ENCODE measurements around the gene PLPPR1.
"Not testable (repeated sequence)": the region's sequence is repeated elsewhere in the genome, so short reads cannot be mapped to it uniquely, and the experiment has no call there.

The PLPPR1 gene

DNA sequence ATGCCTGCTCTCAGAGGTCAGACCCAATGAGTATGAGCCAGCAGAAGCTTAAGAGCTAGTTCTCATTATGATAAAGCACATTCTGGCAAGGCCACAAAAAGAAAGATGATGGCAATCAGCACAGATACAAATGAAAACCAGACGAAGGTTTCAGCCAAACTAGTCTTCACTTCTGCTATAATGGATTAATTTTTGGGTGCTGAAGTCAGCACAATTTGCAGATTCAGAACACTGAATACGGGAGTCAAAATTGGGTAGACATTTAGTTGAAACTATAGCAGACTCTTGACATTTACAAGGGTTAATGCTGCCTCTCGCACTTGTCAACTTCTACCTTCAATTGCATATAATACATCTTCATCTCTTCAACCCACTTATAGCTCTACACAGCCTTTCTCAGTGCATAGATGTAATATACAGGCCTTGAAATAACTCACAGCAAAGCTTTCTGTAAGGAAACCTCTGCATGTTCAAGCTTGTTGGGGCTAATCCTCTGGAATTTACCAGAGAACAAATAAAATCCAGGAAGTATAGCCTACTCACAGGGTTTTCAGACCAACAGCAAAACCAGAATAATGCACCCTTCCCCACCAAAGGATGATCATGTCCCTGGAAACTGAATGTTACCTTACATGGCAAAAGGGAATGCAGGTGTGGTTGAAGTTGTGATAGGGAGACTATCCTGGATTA is 279.1 kb downstream of the PLPPR1 start:
- no peak for DNase-seq

DNA sequence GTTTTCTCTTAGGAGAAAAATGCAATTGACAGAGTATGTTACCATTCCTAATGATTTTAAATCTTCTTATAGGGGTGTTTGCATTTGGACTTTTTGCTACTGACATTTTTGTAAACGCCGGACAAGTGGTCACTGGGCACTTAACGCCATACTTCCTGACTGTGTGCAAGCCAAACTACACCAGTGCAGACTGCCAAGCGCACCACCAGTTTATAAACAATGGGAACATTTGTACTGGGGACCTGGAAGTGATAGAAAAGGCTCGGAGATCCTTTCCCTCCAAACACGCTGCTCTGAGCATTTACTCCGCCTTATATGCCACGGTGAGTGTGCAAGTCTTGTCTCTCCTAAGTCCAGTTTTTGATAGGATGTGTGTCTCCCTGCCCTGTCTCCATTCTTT is 280.6 kb downstream of the PLPPR1 start:
- no peak for DNase-seq

DNA sequence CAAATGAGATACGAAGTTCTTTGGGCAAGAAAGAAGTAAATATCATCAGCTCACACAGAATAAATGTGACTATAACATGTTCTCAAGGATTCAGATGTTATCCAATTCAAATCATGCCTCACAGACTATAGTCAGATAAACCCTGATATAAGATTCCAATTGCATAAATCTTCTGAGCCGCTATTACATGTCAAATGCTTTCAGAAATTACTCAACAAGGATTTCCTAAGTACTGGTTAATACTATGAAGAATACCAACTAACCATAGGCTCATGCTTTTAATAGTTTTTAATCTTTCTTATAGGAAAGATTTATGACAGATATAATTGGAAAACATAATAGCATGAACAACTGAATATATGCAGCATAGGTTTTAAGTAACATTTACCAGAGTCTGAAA is 282.7 kb downstream of the PLPPR1 start:
- no peak for DNase-seq

DNA sequence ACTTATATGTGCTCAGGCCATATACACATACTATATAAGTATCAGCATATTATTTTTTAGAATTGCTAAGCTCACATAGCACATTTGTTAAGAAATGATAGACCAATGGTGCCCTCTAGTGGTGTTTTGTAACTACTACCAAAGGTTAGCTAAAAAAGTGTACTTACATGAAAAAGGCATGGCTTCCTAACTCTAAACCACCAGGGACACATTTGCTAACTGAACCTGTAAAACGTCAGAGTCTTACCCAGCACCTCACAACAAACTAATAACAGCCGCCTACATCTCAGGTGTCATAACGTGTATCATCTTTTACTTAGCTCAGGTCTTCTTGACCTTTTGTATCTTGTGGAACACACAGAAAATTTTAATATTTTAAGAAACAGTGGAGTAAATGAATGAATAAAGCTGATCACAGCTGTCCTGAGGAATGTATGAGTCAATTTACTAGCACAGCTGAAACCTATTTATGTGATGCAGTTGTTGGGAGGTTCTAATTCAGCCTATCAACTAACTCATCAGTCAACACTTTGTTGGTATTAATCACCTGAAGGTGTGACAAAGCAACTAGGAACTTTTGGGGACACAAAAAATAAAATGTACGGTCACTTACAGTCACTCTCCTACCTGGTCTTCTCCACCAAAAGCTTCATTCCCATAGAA is 283.4 kb downstream of the PLPPR1 start:
- peak; percentile 86 for DNase-seq

DNA sequence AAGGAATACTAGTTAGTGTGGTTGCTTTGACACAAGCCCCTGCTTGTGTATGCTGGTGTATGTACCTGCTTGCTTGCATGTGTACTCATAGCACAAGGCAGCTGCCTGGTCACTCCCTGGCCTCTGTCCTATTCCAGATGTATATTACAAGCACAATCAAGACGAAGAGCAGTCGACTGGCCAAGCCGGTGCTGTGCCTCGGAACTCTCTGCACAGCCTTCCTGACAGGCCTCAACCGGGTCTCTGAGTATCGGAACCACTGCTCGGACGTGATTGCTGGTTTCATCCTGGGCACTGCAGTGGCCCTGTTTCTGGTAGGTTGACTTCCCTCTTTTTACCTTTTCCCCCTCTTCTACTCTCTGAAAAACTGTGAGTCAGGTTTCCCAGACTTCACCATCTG is 284.1 kb downstream of the PLPPR1 start:
- DNase-seq: no peak

DNA sequence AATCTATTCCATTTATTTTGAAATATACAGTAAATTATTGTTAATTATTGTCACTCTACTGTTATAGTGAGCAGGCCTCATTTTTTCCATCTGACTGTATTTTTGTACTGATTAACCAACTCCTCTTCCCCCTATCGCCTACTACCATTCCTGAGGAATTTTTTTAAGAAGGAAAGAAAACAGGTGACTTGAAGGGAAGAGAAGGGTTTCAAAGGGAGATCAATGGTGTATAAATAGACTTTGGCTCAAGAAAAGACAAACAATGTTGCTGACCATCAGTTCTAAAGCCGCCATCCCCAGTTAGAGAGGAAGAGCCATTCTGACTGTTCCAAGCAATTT is 286.6 kb downstream of the PLPPR1 start:
- no peak for DNase-seq

DNA sequence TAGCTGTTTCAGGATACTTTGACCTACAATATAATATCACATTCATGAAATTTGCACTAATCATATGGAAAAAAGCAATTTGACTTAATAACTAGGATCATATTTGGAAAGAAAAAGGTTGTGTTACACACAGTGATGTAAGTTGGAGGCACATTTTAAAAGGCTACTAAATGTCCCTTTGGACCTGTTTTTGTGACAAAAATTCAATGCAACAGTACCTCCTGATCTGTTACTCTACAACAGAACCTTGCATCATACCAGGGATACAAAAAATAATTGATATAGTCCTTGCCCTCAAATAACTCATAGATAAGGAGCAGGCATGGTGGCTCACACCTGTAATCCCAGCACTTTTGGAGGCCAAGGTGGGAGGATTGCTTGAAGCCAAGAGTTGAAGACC is 289.2 kb downstream of the PLPPR1 start:
- DNase-seq: no peak

DNA sequence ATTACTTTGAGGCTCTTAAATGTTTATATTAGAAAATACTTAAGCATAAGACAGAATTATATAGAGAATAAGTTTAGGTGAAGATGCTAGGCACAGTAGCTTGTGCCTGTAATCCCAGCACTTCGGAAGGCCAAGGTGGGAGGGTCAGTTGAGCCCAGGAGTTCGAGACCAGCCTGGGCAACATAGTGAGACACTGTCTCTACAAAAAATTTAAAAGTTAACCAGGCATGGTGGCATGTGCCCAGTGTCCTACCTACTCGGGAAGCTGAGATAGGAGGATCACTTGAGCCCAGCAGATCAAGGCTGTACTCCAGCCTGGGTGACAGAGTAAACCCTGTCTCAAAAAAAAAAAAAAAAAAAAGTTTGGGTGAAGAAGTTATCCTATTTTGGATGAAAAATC is 294.6 kb downstream of the PLPPR1 start:
- no peak for DNase-seq

DNA sequence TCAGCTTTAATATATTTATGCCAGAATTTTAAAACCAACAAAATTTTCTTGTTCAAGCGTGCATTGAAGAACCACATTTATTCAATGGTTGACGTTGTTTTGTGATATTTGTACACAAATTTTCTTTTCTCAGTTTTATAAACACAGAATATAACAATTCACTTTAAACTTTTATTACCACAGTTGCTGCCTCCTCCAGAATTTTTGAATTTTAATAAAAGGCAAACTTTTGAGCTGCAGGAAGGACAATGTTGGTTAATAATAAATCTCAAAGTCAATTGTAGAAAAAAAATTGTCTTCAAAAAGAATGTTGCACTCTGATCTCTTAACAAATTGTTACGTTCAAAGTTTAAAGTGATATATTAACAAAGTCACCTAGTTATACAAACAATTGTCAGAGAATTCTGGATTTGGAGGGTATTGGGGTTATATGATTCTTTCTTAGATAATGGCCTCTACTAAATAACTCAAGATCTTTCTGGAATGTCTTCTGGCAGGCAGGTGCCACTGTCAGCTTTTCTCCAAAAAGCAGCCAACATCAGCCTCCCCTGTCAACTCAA is 295.8 kb downstream of the PLPPR1 start:
- DNase-seq: no peak

DNA sequence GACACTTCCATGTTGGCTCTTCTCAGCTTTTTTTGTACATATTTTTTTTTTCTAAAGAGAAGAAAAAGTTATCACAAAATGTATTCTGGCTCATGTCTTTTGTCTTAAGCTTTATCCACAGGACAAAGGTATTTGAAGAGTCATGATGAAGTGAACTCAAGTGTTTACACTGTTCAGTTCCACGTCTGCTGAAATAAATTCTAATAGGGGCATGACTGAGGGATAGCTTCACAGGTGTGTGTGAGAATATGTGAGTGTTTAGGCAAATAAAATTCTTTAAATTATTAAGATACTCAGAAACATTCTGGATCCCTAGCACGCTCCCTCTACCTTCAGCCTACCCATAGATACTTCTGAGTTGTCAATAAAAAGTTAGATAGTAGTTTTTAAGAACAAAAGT is 296.5 kb downstream of the PLPPR1 start:
- DNase-seq: no peak

DNA sequence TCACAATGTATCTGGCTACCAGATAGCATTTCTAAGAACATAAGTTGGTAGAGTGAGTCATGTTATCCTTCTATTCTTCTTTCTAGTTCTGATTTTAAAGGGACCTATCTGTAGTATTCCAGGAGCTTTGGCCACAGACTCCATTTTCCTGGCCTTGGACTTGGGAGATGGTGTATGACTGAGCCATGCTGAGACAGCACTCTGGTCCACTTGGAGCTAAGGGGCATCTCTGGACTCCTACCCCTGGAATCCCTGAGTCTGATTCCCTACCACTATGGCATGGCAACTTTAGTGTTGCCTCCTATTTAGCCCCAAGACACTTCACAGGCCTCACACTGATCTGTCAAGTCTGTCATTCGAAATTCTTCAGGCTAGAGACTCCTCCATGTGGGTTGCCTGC is 297.5 kb downstream of the PLPPR1 start:
- DNase-seq: peak; percentile 41

DNA sequence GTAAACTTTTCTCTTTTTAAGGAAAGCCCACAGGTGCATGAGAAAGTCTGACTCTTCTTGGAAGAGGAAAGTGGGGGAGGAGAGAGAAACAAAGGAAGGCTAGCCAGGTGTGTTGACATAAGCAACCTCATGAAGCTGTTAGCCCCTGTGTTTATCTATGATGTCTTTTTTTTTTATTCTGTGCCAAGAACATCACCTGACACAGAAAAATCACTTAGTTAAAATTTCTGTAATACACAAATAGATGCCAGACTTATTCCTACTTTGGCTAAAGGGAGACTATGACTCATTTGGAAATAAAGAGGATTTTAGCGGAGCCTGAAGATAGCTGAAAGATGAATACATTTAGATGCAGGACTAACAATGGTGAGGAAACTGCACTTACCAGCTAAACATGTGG is 298.0 kb downstream of the PLPPR1 start:
- DNase-seq: peak; percentile 48

DNA sequence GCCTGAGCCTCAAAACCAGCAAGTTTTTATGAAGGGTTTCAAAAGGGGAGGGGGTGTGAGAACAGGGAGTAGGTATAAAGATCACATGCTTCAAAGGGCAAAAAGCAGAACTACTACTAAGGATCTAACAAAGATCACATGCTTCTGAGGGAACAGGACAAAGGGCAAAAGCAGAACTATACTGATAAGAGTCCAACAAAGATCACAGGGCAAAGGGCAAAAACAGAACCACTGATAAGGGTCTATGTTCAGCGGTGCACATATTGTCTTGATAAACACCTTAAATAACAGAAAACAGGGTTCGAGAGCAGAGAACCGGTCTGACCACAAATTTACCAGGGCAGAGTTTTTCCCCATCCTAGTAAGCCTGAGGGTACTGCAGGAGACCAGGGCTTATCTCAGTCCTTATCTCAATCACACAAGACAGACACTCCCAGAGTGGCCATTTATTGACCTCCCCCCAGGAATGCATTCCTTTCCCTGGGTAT is 298.9 kb downstream of the PLPPR1 start:
- not testable (repeated sequence) for DNase-seq

DNA sequence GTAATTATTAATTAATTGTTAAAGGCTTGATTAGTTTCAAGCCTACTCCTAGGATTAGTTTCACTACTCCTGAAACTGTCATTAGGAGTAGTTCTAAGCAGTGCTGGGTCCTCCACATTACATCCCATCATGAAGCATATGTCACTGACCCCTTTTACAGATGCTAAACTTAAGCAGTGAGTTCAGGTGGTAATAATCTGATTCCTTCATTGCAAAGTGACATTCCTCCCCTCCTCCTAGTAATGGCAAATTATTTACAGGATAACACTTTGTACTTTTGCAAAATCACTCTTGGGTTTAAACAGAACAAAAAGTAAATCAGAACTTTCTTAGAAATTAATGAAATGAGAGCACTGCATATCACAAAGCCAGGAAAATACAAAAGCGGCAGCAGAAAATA is 303.8 kb downstream of the PLPPR1 start:
- no peak for DNase-seq

DNA sequence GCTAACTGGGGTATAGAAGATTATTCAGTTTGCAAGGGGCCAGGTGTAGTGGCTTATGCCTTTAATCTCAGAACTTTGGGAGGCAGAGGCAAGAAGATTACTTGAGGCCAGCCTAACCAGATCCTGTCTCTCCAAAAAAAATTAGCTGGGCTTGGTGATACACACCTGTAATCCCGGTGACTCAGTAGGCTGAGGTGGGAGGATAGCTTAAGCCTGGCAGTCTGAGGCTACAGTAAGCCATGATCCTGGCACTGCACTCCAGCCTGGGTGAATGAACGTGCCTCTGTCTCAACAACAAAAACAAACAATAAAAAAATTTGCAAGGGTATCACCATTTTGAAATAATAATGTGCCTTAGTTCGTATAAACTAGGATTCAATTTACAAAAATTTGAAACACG is 305.0 kb downstream of the PLPPR1 start:
- DNase-seq: no peak

DNA sequence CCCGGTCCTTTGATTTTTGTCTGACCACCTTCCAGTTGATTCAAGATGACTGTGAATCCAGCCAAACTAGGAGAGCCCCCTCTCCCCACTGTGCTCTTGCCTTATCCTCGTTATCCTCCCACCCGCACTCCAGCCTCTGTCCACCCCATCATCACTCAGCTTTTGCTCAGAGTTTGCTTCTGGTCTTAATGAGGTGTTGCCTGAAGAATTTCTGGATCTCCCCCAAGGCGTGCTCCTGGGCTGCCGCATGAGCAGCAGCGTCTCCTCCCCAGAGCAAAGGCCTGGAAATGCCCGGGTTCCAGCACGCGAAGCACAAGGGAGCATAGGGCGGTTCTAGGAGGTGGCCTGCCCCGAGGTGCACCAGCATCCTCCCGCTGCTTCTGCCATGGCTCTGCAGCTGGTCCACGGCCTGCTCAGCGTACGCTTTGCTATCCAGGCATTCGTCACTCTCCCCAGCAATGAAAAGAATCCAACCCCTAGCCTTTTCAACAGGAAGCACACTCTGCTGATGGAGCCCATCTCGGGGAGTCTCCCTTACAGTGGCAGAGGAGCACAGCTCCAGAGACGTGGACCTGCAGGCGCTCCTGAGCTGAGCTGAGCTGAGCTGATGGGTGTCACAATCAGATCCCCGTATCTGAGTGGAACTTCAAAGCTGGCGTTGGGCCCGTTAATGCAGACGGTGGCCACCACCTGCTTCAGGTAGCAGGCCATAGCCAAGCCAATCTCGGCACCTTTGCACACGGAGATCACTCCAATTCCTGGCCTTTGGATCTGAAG is 305.6 kb downstream of the PLPPR1 start:
- DNase-seq: no peak

DNA sequence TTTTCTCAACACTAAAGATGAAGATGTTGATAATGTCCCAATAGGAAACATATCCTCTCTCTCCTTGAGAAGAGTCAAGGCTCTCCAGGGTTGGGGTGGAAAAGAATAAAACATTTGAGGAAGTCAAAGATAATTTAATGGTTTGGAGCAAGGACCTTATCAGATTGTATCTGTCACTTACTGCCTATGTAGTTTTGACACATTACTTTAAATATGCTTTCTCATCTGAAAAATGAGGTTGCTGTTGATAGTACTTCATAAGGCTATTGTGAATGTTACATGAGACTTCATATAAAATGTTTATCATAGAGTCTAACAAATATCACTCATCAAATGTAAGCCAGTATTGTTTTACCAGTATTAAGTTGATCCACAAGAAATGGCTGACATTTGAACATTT is 307.6 kb downstream of the PLPPR1 start:
- no peak for DNase-seq

DNA sequence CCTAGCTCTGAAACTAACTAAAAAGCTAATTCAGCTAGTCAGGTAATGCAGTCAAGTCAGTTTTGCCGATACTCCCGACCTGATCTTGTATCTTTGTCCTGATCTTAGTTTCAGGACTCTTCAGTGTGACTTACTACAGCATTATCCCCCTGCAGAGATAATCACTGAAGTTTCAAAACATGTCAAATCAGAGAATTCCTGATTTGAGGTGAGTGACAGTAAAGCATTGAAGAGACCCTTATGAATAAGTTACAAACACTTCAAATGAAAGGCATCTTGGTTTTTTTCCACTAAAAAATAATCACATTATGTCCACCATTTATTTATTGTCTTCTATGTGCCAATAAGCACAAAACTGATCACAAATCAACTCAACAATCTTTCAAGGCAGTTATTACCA is 308.7 kb downstream of the PLPPR1 start:
- no peak for DNase-seq

DNA sequence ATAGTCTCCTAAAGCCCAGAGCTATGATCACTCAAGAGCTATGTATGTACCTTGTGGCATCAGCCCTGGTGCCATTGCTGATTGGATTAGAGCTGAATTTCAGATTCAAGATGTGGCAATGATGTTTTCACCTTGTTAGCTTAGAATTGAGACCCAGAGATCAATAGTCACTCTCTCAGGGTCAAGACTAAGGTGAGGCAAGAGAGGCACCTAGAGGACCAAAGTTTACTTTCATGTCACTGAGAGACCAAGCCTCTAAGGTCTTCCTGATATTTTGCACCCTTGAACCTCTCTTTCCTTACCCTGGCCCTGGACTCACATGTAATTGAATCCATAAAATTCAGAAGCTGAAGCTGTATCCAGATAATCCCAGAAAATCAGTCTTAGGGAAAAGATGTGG is 313.4 kb downstream of the PLPPR1 start:
- DNase-seq: no peak

DNA sequence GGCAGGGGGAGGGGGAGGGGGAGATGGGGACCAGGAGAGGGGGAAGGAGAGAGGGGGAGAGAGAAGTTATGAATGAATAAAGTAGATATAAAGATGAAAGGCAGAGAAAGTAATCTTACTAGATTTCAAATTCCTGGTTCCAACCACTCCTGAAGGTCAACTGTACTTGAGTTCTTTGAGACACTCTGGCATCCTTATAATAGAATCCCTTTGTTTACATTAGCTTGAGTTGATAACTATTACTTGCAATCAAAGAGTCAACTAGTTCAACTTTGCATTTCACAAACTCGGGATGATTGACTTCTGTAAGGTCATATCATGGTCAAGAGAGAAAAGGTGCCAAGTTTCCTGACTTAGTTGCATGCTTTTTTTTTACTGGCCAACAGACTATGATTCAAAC is 314.1 kb downstream of the PLPPR1 start:
- DNase-seq: no peak

DNA sequence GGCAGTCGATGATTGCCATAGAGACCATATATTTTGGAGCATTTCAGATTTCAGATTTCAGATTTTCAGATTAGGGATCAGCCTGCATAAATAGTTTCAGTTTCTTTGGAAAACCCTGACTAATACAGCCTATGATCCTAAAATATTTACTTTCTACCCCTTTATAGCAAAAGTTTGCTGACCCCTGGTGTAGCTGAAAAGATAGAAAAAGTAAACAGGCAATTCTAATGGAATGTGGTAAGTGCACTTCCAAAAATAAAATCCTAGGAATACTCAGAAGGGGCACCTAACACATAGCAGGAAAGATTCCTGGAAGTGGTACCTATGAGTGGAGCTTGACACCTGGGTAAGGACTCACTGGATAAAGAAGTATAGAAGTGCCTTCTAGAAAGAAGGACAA is 321.8 kb downstream of the PLPPR1 start:
- DNase-seq: no peak

DNA sequence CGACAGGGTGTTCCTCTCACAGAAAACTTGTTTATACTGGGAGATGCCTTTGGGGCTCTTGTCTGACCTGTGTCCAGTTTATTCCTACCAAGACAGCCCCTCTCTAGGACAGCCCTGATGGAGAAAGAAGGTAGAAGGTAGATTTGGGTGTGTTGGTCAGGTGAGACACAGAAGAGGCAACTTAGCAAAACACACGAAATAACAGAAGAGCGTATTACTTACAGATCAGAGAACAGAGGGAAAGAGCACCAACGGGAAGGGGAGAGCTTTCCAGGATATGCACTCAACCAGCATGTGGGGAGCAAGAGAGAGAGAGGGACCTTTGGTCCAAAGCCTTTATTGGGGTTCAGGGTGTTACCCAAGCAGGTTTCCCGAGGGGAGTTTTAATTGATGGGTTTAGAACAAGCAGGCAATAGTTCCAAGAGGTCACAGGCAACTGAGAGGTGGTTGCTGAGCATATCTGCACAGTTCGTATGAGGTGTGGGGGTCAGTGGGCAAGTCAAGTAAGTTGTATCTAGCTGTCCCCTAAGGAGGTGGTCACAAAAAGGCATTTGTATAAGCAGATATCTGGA is 324.5 kb downstream of the PLPPR1 start:
- DNase-seq: no peak

DNA sequence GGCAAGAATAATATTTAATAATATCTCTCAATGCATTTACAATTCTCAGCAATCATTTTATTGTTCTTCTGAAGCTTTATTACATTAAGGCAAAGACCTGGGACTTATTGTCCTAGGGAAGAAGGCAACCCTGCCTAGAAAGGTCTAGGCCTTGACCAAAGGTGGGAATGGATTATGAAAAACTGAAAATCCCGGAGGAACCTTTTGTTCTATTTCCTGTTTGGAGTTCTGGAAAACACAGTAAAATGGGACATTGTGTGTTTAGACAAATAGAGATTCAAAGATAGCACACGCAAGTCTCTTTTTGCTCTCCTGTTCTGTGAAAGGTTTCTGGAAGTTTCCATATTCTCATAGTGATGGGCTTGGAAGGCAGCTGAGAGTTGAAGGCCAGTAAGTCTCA is 325.2 kb downstream of the PLPPR1 start:
- DNase-seq: no peak

Measured in NCI-H2029 treated with DMSO at 0.1 percent for 48 hours (cell line).